ENCODE data around the gene PPM1K. TPM values are rescaled to one million over a fixed set of nuclear protein-coding genes. Genes with fewer than 3 reads are reported as not detected.
A peak's percentile ranks its signal among the peaks of the same experiment; 100 is the strongest.

PPM1K gene
- polyA plus RNA-seq, 1 donor (not counting 4 experiments of a cell fraction or from before 2014, with no cell fraction given), result 9.8 TPM

DNA sequence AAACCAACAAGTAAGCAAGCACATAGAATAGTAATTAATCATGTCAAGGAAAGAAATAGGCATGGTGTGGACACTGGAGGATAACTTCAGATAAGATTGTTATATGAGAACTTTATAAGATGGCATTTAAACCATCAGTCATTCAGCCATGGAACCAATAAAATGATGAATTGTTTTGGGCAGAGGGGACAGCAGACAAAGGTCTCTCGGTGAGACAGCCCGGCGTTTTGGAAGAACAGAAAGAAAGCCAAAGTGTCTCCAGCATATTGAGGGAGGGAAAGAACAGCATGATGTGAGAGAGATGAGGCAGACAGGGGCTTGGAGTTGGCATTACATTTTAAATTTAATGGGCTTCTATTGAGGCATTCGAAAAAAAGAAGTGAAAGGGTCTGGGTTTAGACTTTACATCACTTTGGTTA, 883 bp upstream of the PPM1K start:
- Histone ChIP-seq H4K20me1 (ENCODE audit: control insufficient read depth, extremely low read depth, insufficient read depth, low read length) (no peaks in the 10 kb centered on the region), H2AFZ (ENCODE audit: control insufficient read depth, low read length) (peak overlapping the region; percentile 98), H3K4me3 (ENCODE audit: control insufficient read depth in 2 of 3, extremely low read depth in 1 of 3, insufficient read depth in 2 of 3, low read depth in 1 of 3, low read length in 3 of 3) (peak overlapping the region; percentile 77 to 89 (median 88)), H3K79me2 (ENCODE audit: control insufficient read depth, insufficient read depth, low read length) (peaks cover 6% of the 10 kb centered on the region), H3K4me2 (ENCODE audit: control insufficient read depth, extremely low read depth, insufficient read depth, low read depth, low read length) (peak overlapping the region; percentile 96), H3K4me1 (ENCODE audit: control insufficient read depth, extremely low read depth, insufficient read depth, low read length) (peaks cover 12% of the 10 kb centered on the region), H3K9ac (ENCODE audit: control insufficient read depth, extremely low read depth, insufficient read depth, low read length) (no peak overlapping the region), H3K9me1 (ENCODE audit: control insufficient read depth, extremely low read depth, insufficient read depth, low read length) (no peaks in the 10 kb centered on the region), H3K27ac (ENCODE audit: control insufficient read depth, insufficient read depth, low read length) (peak overlapping the region; percentile 47), H3K9me3 (ENCODE audit: control insufficient read depth, low read depth, low read length) (no peaks in the 10 kb centered on the region), H3K36me3 (ENCODE audit: control insufficient read depth in 2 of 2, extremely low read depth in 1 of 2, insufficient read depth in 2 of 2, low read length in 2 of 2) (no peaks in the 10 kb centered on the region), H3K27me3 (ENCODE audit: control insufficient read depth, extremely low read depth, insufficient read depth, low read length) (no peaks in the 10 kb centered on the region)
- TF ChIP-seq CTCF (optimal IDR thresholded peaks at IDR 0.05 in 1 of 3, IDR thresholded peaks at IDR 0.05 in 1 of 3, conservative IDR thresholded peaks at IDR 0.05 in 1 of 3; ENCODE audit: extremely low read depth in 1 of 3, insufficient read depth in 2 of 3, low read length in 3 of 3) (no peak), EZH2 (IDR thresholded peaks at IDR 0.05; ENCODE audit: low read length) (no peak)
- dilution Hi-C loops (cut with MboI; ENCODE audit: extremely low pct_ligation_motif_present, low sequenced_read_pairs), result no loop called here
- DNase-seq (ENCODE audit: low read depth, low spot score) (no peak), FAIRE-seq (no peak)

- H3K9ac ChIP-seq (ENCODE audit: control insufficient read depth, extremely low read depth, insufficient read depth, low read length), result peak overlapping the region; percentile 84
- no peak for DNase-seq (ENCODE audit: low read depth, low spot score)
- peak overlapping the region; percentile 77 to 89 (median 88) for H3K4me3 ChIP-seq (ENCODE audit: control insufficient read depth in 2 of 3, extremely low read depth in 1 of 3, insufficient read depth in 2 of 3, low read depth in 1 of 3, low read length in 3 of 3)
Observed at GRCh38 chr4:88283661-88284438, 511 bp downstream of the PPM1K start.

More at GRCh38 chr4:88283661-88284438, 511 bp downstream of the PPM1K start:
- H2AFZ ChIP-seq (ENCODE audit: control insufficient read depth, low read length), result peak overlapping the region; percentile 98
- peak overlapping the region; percentile 96 for H3K4me2 ChIP-seq (ENCODE audit: control insufficient read depth, extremely low read depth, insufficient read depth, low read depth, low read length)
- dilution Hi-C loops (cut with MboI; ENCODE audit: extremely low pct_ligation_motif_present, low sequenced_read_pairs), result no loop called here
- TF ChIP-seq EZH2 (IDR thresholded peaks at IDR 0.05; ENCODE audit: low read length) (no peak), CTCF (optimal IDR thresholded peaks at IDR 0.05 in 1 of 3, IDR thresholded peaks at IDR 0.05 in 1 of 3, conservative IDR thresholded peaks at IDR 0.05 in 1 of 3; ENCODE audit: extremely low read depth in 1 of 3, insufficient read depth in 2 of 3, low read length in 3 of 3) (no peak)
- peak overlapping the region; percentile 88 for H3K27ac ChIP-seq (ENCODE audit: control insufficient read depth, insufficient read depth, low read length)
- peaks cover 6% of the 10 kb centered on the region for H3K79me2 ChIP-seq (ENCODE audit: control insufficient read depth, insufficient read depth, low read length)
- H3K27me3 ChIP-seq (ENCODE audit: control insufficient read depth, extremely low read depth, insufficient read depth, low read length), result no peaks in the 10 kb centered on the region
- no peaks in the 10 kb centered on the region for H3K36me3 ChIP-seq (ENCODE audit: control insufficient read depth in 2 of 2, extremely low read depth in 1 of 2, insufficient read depth in 2 of 2, low read length in 2 of 2)
- no peaks in the 10 kb centered on the region for H3K9me3 ChIP-seq (ENCODE audit: control insufficient read depth, low read depth, low read length)
- FAIRE-seq, result no peak
- H4K20me1 ChIP-seq (ENCODE audit: control insufficient read depth, extremely low read depth, insufficient read depth, low read length), result no peaks in the 10 kb centered on the region
- H3K9me1 ChIP-seq (ENCODE audit: control insufficient read depth, extremely low read depth, insufficient read depth, low read length), result no peaks in the 10 kb centered on the region
- peaks cover 12% of the 10 kb centered on the region for H3K4me1 ChIP-seq (ENCODE audit: control insufficient read depth, extremely low read depth, insufficient read depth, low read length)

Data from keratinocyte (primary cell).